Measurements from ENCODE around the gene POLR2F. TPM values are rescaled to one million over a fixed set of nuclear protein-coding genes. Genes with fewer than 3 reads are reported as not detected.

POLR2F gene
- total RNA-seq, 1 donor from 2014 or later: 68.3 TPM

DNA sequence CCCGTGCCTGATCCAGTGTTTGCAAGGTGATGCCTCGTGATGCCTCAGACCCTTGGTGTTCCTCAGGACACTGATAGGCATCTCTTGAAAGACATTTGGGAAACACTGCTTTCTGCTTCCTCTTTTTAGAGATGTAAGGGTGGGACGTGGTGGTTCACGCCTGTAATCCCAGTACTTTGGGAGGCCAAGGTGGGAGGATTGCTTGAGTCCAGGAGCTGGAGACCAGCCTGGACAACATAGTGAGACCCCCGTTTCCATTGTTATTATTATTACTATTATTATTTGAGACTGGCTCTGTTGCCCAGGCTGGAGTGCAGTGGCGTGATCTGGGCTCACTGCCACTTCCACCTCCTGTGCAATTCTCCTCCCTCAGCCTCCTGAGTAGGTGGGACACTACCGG is 37.4 kb downstream of the POLR2F start:
- Mint-ChIP-seq H3K36me3 (ENCODE audit: unreplicated experiment) (no peaks in the 10 kb centered on the region), H3K27me3 (ENCODE audit: unreplicated experiment) (peaks cover 3% of the 10 kb centered on the region)

DNA sequence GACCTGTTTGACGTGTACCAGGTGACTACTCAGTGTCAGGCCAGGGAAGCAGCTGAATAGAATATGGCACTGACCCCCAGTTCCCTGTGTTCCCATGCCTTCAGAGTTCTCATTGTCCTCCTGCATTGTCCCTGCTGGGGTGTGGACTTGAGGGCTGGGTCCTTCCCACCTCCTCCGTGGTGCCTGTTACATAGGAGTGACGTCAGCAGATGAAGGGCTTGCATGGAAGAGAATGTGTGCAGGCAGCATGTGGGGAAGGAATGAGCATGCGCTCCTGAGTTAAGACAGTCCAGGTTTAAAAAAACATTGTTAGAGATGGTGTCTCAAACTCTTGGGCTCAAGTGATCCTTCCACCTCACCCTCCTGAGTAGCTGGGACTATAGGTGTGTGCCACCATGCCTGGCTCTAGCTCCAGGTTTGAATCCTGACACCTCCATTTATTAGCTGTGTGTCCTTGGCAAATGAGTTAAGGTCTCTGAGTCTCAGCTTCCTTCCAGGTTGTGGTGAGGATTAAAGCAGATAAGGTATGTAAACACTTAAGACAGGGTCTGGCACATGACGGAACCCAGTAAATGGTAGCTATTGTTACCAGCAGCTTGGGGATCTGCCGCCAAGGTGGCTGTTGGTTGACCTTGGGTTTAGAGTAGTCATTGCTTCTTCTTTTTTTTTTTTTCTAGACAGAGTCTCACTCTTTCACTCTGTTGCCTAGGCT is 38.4 kb downstream of the POLR2F start:
- Mint-ChIP-seq H3K4me3 (ENCODE audit: unreplicated experiment) (no peak overlapping the region), H3K27me3 (ENCODE audit: unreplicated experiment) (peaks cover 3% of the 10 kb centered on the region), H3K9me3 (ENCODE audit: unreplicated experiment) (no peaks in the 10 kb centered on the region), H3K4me1 (ENCODE audit: low read depth, unreplicated experiment) (peaks cover 6% of the 10 kb centered on the region), H3K36me3 (ENCODE audit: unreplicated experiment) (no peaks in the 10 kb centered on the region), H3K27ac (ENCODE audit: unreplicated experiment) (no peak overlapping the region)
- no peak for DNase-seq
- TF ChIP-seq, protein P1, sequence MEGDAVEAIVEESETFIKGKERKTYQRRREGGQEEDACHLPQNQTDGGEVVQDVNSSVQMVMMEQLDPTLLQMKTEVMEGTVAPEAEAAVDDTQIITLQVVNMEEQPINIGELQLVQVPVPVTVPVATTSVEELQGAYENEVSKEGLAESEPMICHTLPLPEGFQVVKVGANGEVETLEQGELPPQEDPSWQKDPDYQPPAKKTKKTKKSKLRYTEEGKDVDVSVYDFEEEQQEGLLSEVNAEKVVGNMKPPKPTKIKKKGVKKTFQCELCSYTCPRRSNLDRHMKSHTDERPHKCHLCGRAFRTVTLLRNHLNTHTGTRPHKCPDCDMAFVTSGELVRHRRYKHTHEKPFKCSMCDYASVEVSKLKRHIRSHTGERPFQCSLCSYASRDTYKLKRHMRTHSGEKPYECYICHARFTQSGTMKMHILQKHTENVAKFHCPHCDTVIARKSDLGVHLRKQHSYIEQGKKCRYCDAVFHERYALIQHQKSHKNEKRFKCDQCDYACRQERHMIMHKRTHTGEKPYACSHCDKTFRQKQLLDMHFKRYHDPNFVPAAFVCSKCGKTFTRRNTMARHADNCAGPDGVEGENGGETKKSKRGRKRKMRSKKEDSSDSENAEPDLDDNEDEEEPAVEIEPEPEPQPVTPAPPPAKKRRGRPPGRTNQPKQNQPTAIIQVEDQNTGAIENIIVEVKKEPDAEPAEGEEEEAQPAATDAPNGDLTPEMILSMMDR (IDR thresholded peaks at IDR 0.05; ENCODE audit: partially characterized antibody, unreplicated experiment): no peak

More for the DNA sequence above, 37.4 kb downstream of the POLR2F start:
- H3K9me3 Mint-ChIP-seq (ENCODE audit: unreplicated experiment): no peaks in the 10 kb centered on the region
- TF ChIP-seq, protein P1 (IDR thresholded peaks at IDR 0.05; ENCODE audit: partially characterized antibody, unreplicated experiment): no peak
- DNase-seq: no peak
- H3K4me3 Mint-ChIP-seq (ENCODE audit: unreplicated experiment): no peak overlapping the region
- H3K27ac Mint-ChIP-seq (ENCODE audit: unreplicated experiment): no peak overlapping the region
- no peaks in the 10 kb centered on the region for H3K4me1 Mint-ChIP-seq (ENCODE audit: low read depth, unreplicated experiment)

DNA sequence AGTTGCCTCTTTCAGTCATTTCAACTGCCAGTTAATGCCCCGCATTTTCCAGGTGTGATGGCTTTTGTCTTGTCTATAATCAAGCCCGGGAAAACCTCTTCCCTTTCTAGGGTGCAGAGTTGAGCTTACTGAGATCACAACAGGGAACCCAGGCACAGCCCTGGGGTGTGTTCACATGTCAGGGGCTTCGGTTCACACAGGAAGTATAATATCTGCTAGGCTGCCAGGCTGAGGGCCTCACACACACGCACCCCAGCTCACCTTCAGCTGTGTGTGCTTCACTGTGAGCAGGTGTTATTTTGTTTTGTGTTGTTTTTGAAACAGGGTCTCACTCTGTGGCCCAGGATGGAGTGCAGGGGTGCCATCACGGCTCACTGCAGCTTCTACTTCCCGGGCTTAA is 40.5 kb downstream of the POLR2F start:
- no peak for DNase-seq
- no peak overlapping the region for H3K27ac Mint-ChIP-seq (ENCODE audit: unreplicated experiment)
- H3K4me1 Mint-ChIP-seq (ENCODE audit: low read depth, unreplicated experiment): peaks cover 16% of the 10 kb centered on the region
- no peaks in the 10 kb centered on the region for H3K36me3 Mint-ChIP-seq (ENCODE audit: unreplicated experiment)
- no peak overlapping the region for H3K4me3 Mint-ChIP-seq (ENCODE audit: unreplicated experiment)
- TF ChIP-seq, protein P1 (IDR thresholded peaks at IDR 0.05; ENCODE audit: partially characterized antibody, unreplicated experiment): no peak
- no peaks in the 10 kb centered on the region for H3K9me3 Mint-ChIP-seq (ENCODE audit: unreplicated experiment)
- peaks cover 2% of the 10 kb centered on the region for H3K27me3 Mint-ChIP-seq (ENCODE audit: unreplicated experiment)

DNA sequence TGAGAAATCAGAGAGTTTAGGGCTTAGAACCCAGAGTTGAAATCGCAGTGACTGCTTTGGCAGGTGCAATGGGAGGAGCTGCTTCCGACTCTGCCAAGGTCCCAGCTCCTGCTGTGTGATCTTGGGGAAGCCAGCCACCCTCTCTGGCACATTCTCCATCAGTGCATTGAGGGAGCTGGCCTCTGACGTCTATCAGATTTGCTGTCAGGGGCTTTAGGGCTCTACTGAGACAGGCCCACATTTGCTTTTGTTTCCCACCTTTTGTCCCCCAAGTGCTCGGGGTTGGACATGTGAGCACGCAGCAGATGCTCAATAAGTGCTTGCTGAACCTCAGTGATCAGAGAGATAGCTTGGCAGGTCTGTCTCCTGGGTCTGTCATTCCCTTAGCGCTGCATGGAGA is 41.5 kb downstream of the POLR2F start:
- TF ChIP-seq, protein P1 (IDR thresholded peaks at IDR 0.05; ENCODE audit: partially characterized antibody, unreplicated experiment): no peak
- H3K9me3 Mint-ChIP-seq (ENCODE audit: unreplicated experiment): peaks cover under 1% of the 10 kb centered on the region

DNA sequence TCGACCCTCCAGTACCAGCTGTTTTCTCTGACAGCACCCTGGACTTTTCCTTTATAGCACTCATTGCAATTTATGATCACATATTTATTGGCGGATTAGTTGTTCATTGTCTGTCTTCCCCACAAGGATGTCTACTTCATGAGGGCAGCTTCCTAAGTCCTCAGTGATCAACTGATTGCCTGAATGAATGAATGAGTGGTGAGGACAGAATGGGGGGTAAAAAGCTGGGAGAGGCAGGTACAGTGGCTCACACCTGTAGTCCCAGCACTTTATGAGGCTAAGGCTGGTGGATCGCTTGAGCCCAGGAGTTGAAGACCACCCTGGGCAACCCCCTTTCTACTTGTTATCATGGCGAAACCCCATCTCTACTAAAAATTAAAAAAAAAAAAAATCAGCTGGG is 42.0 kb downstream of the POLR2F start:
- Mint-ChIP-seq H3K27me3 (ENCODE audit: unreplicated experiment) (peaks cover 4% of the 10 kb centered on the region), H3K4me3 (ENCODE audit: unreplicated experiment) (no peak overlapping the region), H3K4me1 (ENCODE audit: low read depth, unreplicated experiment) (peaks cover 16% of the 10 kb centered on the region), H3K9me3 (ENCODE audit: unreplicated experiment) (peaks cover 3% of the 10 kb centered on the region), H3K36me3 (ENCODE audit: unreplicated experiment) (no peaks in the 10 kb centered on the region), H3K27ac (ENCODE audit: unreplicated experiment) (no peak overlapping the region)
- DNase-seq: no peak
- TF ChIP-seq, protein P1 (IDR thresholded peaks at IDR 0.05; ENCODE audit: partially characterized antibody, unreplicated experiment): no peak

More for the DNA sequence above, 41.5 kb downstream of the POLR2F start:
- DNase-seq: no peak
- H3K36me3 Mint-ChIP-seq (ENCODE audit: unreplicated experiment): no peaks in the 10 kb centered on the region
- no peak overlapping the region for H3K27ac Mint-ChIP-seq (ENCODE audit: unreplicated experiment)
- peaks cover 2% of the 10 kb centered on the region for H3K27me3 Mint-ChIP-seq (ENCODE audit: unreplicated experiment)
- peaks cover 16% of the 10 kb centered on the region for H3K4me1 Mint-ChIP-seq (ENCODE audit: low read depth, unreplicated experiment)
- no peak overlapping the region for H3K4me3 Mint-ChIP-seq (ENCODE audit: unreplicated experiment)
